Motor neuron (in vitro differentiated cells): ENCODE data around the gene PARVB. TPM values are rescaled to one million over a fixed set of nuclear protein-coding genes. Genes with fewer than 3 reads are reported as not detected.

Experiments
- ATAC-seq, 8 experiments: fragments of 200-7000 bp; cut with Tn5 transposase; replicated peaks in 6 of 8; 2 replicates each; pipeline ENCODE4 v1.8.0; 2021; ENCODE audit warnings: mild to moderate bottlenecking in 8 of 8, moderate library complexity in 8 of 8
- H3K27ac ChIP-seq, 2 donors: fragments of 250-450 bp; sonication (Bioruptor Pico); 2 replicates each; pipeline ENCODE4 v1.9.0; 2021; ENCODE audit warnings: antibody characterized with exemption in 2 of 2, mild to moderate bottlenecking in 2 of 2, moderate library complexity in 1 of 2
- H3K4me1 ChIP-seq, 2 donors: fragments of 250-450 bp; sonication (Bioruptor Pico); replicated peaks in 1 of 2; 2 replicates each; pipeline ENCODE4 v1.6.1; 2021; ENCODE audit warnings: antibody characterized with exemption in 2 of 2, mild to moderate bottlenecking in 2 of 2, moderate library complexity in 1 of 2
- H3K4me3 ChIP-seq, 5 donors: fragments of 250-450 bp; sonication (Bioruptor Pico); 2 replicates each; pipeline ENCODE4 v1.9.0; 2021; ENCODE audit warnings: antibody characterized with exemption in 5 of 5, mild to moderate bottlenecking in 5 of 5, moderate library complexity in 4 of 5
- WGBS, 10 experiments: fragments of 450-650 bp; shearing (Covaris generic); methylation state at CpG; one replicate each; pipeline ENCODE4 v1.0.0; 2022; 5-methylcytosine and 5-hydroxymethylcytosine counted together
- in situ Hi-C, 9 experiments: fragments of 400-800 bp; cut with MboI; loops; one replicate each; pipeline ENCODE4 v1.15.0; 2021; ENCODE audit warnings: low sequenced_read_pairs in 9 of 9, low pct_unique_long_range_greater_than_20kb in 2 of 9; ENCODE audit not compliant: unreplicated experiment in 9 of 9
- total RNA-seq, 8 experiments: library from RNA; unstranded; fragments of 300-600 nt; gene quantifications; 2 replicates each; pipeline versions ENCODE4 v1.2.3 to v1.2.4, GENCODE V29; 2022

PARVB gene
- total RNA-seq, 8 experiments from 2014 or later: 0.65 to 66.5 (median 3.3) TPM

DNA sequence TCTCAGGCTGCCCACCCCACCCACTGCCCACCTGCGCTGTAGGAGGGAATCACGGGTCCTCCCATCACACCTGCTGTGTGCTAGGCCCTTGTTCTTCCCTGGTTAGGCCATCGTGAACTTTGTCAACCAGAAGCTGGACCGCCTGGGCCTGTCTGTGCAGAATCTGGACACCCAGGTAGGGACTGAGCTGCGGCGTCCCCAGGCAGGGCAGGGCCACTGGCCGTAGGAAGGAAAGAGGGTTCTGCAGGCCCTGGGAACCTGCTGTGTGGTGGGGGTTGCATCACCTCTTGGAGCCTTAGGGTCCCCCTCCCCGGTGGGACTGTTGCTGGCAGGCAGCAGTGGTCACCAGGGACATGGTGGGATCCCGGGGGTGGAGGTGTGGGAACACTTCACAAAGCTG is 172.1 kb downstream of the PARVB start:
- Histone ChIP-seq H3K4me3 (no peak overlapping the region), H3K4me1 (peaks cover 3 to 22% of the 10 kb centered on the region in 2 donors), H3K27ac (no peak overlapping the region)
- in situ Hi-C loops: no loop called here
- peak in 3 of 8 experiments; percentile 35 to 46 (median 40) for ATAC-seq
- 40 to 90% (median 79%) methylated on average over 2 to 4 of the region's 9 CpGs; no CpG with 5 or more reads in 6 of the 10 experiments for WGBS, 10 experiments

DNA sequence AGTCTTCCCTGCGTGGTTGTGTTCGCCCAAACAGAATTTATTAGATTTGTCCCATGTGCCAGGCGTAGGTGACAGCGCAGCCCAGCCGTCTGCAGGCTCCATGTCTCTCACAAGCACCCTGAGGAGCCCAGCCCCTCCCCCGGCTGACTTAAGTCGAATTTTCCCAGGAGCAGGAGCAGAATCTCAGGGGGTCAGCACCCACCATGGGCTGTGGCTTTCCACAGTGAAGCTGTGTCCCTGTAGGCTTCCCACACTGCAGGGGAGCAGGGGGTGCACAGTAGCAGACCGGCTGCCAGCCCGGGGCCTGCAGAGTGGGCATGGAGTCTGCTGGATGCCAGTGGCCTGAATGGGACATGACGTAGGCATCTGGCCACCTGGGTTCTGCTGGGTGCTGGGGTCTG is 172.6 kb downstream of the PARVB start:
- peaks cover 3 to 17% of the 10 kb centered on the region in 2 donors for H3K4me1 ChIP-seq
- H3K4me3 ChIP-seq: no peak overlapping the region
- in situ Hi-C loops: no loop called here
- no peak overlapping the region for H3K27ac ChIP-seq
- ATAC-seq: peak in 2 of 8 experiments; percentile 3 to 4
- 59 to 90% (median 80%) methylated on average over 1 to 4 of the region's 10 CpGs; no CpG with 5 or more reads in 7 of the 10 experiments for WGBS, 10 experiments

DNA sequence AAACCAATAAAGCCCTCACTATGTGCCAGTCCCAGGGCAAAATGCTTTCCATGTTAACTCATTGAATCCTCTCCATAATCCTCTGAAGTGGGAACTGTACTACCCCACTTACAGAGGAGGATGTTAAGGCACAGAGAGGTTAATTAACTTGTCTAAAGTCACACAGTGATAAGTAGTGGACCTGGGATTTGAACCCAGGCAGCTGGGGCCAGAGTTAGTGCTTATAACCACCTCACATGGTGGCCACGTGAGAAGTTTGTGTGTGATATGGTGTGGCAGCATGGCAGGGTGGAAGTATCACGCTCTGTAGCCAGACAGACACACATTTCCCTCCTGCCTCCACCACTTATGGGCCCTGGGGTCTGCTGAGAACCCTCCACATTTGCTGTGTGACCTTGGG is 173.2 kb downstream of the PARVB start:
- 11 to 100% (median 100%) methylated on average over 1 to 2 of the region's 2 CpGs; no CpG with 5 or more reads in 5 of the 10 experiments for WGBS, 10 experiments
- no peak overlapping the region for H3K4me3 ChIP-seq
- peaks cover 3 to 12% of the 10 kb centered on the region in 2 donors for H3K4me1 ChIP-seq
- ATAC-seq: no peak
- no peak overlapping the region for H3K27ac ChIP-seq
- in situ Hi-C loops: no loop called here

DNA sequence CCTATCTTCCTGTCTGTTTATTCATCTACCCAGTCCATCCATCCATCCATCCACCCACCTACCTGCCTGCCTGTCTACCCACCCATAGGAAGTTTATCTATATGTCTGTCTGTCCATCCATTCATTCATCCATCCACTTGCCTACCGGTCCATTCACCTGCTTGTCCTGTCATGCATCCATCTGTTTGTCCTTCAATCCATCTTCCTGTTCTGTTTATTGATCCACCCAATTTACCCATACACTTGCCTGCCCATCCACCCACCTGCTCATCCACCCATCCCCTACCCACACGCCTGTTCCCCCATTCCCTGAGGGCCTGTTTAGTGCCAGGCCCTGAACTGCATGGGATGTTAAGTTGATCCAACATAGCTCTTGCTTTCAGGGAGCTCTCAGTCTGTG is 175.1 kb downstream of the PARVB start:
- in situ Hi-C loops: no loop called here
- WGBS, 10 experiments: 50 to 100% (median 100%) methylated on average over 1 to 2 of the region's 2 CpGs; no CpG with 5 or more reads in 4 of the 10 experiments
- Histone ChIP-seq H3K4me1 (peaks cover 3 to 12% of the 10 kb centered on the region in 2 donors), H3K27ac (no peak overlapping the region), H3K4me3 (no peak overlapping the region)
- ATAC-seq: no peak

- WGBS, 10 experiments: 93% methylated on average over 3 of the region's 5 CpGs; no CpG with 5 or more reads in 9 of the 10 experiments
- no peak overlapping the region for H3K4me3 ChIP-seq
- no peak overlapping the region for H3K27ac ChIP-seq
- ATAC-seq: no peak
- peaks cover 3 to 12% of the 10 kb centered on the region in 2 donors for H3K4me1 ChIP-seq
- in situ Hi-C loops: no loop called here
Measured at GRCh38 chr22:44199866-44200265, 175.8 kb downstream of the PARVB start.

GRCh38 chr22:44200451-44200850 is 176.3 kb downstream of the PARVB start:
- no peak for ATAC-seq
- 80% methylated on average over 1 of the region's 6 CpGs; no CpG with 5 or more reads in 8 of the 10 experiments for WGBS, 10 experiments
- Histone ChIP-seq H3K27ac (no peak overlapping the region), H3K4me3 (no peak overlapping the region), H3K4me1 (peaks cover 3 to 12% of the 10 kb centered on the region in 2 donors)
- in situ Hi-C loops: no loop called here

- Histone ChIP-seq H3K4me1 (peaks cover 2 to 9% of the 10 kb centered on the region in 2 donors), H3K27ac (no peak overlapping the region), H3K4me3 (no peak overlapping the region)
- in situ Hi-C loops: no loop called here
- WGBS, 10 experiments: 66 to 100% (median 70%) methylated on average over 1 to 7 of the region's 17 CpGs; no CpG with 5 or more reads in 7 of the 10 experiments
- peak in 5 of 8 experiments; percentile 27 to 63 (median 44) for ATAC-seq
Measured at GRCh38 chr22:44200855-44201550, 176.9 kb downstream of the PARVB start.

- in situ Hi-C loops: no loop called here
- no peak for ATAC-seq
- Histone ChIP-seq H3K4me3 (no peak overlapping the region), H3K4me1 (peaks cover 0 to 6% of the 10 kb centered on the region in 2 donors), H3K27ac (no peak overlapping the region)
- 0 to 100% (median 63%) methylated on average over 1 to 4 of the region's 12 CpGs; no CpG with 5 or more reads in 4 of the 10 experiments for WGBS, 10 experiments
Measured at GRCh38 chr22:44201665-44202064, 177.6 kb downstream of the PARVB start.

DNA sequence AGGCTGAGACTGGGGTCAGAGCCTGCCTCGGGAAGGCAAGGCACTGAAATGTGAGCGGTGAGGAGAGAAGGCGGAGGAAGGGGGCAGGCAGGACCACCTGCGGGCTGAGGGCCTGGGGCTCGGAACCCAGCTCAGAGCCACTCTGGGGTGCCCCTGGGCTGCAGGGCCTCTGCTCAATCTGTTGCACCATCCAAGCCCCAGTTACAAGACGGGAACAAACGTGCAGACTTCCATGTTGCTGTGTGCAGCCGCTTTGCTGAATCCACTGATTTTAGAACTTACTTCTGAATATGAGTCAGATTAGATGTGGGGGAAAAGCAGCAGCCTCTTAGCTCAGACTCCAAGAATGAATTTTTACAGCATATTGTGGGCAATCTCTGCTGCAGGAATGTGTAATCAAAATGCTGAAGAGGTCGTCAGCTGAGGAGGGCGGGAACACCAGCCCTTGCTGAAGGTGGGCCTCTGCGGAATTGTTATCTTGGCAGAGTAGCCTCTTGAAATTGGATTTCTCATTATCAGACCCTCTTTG is 178.2 kb downstream of the PARVB start:
- peak; percentile 20 to 79 (median 62) for ATAC-seq
- no peak overlapping the region for H3K27ac ChIP-seq
- WGBS, 10 experiments: 0 to 100% (median 55%) methylated on average over 1 to 5 of the region's 11 CpGs; no CpG with 5 or more reads in 4 of the 10 experiments

GRCh38 chr22:44203203-44203602 is 179.1 kb downstream of the PARVB start:
- 56 to 100% (median 61%) methylated on average over 2 to 5 of the region's 6 CpGs; no CpG with 5 or more reads in 2 of the 10 experiments for WGBS, 10 experiments
- no peak for ATAC-seq
- in situ Hi-C loops: no loop called here
- Histone ChIP-seq H3K27ac (no peak overlapping the region), H3K4me3 (no peak overlapping the region), H3K4me1 (peaks cover 0 to 6% of the 10 kb centered on the region in 2 donors)

More for the DNA sequence above, 178.2 kb downstream of the PARVB start:
- Histone ChIP-seq H3K4me1 (peaks cover 0 to 6% of the 10 kb centered on the region in 2 donors), H3K4me3 (no peak overlapping the region)
- in situ Hi-C loops: no loop called here

GRCh38 chr22:44204739-44205515 is 180.8 kb downstream of the PARVB start:
- Histone ChIP-seq H3K27ac (no peak overlapping the region), H3K4me3 (no peak overlapping the region), H3K4me1 (peaks cover 0 to 6% of the 10 kb centered on the region in 2 donors)
- in situ Hi-C loops: no loop called here
- 17 to 100% (median 66%) methylated on average over 1 to 6 of the region's 16 CpGs; no CpG with 5 or more reads in 3 of the 10 experiments for WGBS, 10 experiments
- ATAC-seq: peak in 3 of 8 experiments; percentile 45 to 65 (median 53)

DNA sequence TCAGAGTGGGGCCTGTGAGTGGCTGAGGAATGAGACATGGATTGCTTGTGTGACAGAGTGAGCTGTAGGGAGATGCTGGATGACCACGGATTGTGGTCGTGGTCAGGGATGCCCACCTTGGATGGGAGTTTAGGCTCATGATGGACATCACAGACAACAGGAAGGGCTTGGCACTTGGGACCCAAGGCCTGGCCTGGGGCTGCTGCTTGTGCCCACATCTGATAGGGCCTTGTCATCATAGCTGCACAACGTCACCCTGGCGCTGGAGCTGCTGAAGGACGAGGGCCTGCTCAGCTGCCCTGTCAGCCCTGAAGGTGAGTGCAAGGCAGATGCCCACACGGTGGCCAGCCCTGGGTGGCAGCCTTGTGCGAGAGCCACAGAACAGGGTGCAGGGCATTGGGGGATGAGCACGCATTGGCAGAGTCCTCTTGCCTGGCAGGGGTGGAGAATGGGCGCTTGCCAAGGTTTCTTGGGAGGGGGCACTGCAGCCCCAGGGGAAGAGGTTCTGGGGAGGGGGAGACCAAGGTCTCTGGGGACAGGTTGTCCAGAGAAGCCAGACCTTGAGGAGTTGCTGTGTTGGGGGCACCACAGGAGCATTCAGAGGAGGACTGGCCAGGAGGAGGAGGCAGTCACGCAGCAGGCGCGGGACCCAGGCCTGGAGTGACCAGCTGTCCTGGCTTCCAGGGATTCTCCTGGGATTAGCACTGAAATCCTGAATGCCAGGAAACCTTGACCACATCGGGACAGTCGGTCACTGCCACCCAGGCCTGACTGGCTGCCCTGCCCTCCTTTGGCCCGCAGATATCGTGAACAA is 181.6 kb downstream of the PARVB start:
- in situ Hi-C loops: no loop called here
- Histone ChIP-seq H3K4me1 (peaks cover 0 to 4% of the 10 kb centered on the region in 2 donors), H3K4me3 (no peak overlapping the region), H3K27ac (no peak overlapping the region)
- ATAC-seq: no peak
- WGBS, 10 experiments: 67 to 75% methylated on average over 3 to 4 of the region's 16 CpGs; no CpG with 5 or more reads in 8 of the 10 experiments
